Measurements from ENCODE around the gene CD3E. TPM values are rescaled to one million over a fixed set of nuclear protein-coding genes. Genes with fewer than 3 reads are reported as not detected.

CD3E gene
- total and polyA plus RNA-seq, 9 of the 15 experiments (the other 6 are each of a cell fraction or from before 2014, with no cell fraction given): 0.07 to 0.62 (median 0.19) TPM; not detected in 5

GRCh38 chr11:118294053-118294452, 10.5 kb upstream of the CD3E start:
- no peaks in the 10 kb centered on the region for H4K20me1 ChIP-seq (replicated peaks; ENCODE audit: control insufficient read depth, insufficient read depth, low read length)
- ChIA-PET POLR2A (no interaction called here), CTCF (ENCODE audit: low intra/inter-chr PET ratio) (no interaction called here)
- 0 out of 5 replicates have a peak, but pooled peaks cover 2 to 5% of the 10 kb centered on the region in 2 experiments for H3K27me3 ChIP-seq (ENCODE audit: control insufficient read depth in 2 of 2, insufficient read depth in 2 of 2, low read length in 2 of 2)
- WGBS (ENCODE audit: insufficient coverage, low coverage, missing lambda C conversion rate): 0% methylated on average over 2 of the region's 2 CpGs
- TF ChIP-seq ZFP36 (IDR thresholded peaks at IDR 0.05; ENCODE audit: low read depth, low read length, partially characterized antibody) (peak; percentile 70), MYNN (IDR thresholded peaks at IDR 0.05) (no peak), MYNN (CRISPR knock-in tag; IDR thresholded peaks at IDR 0.05) (no peak), RBM25 (IDR thresholded peaks at IDR 0.05; ENCODE audit: low read depth, low read length, severe bottlenecking) (peak; percentile 74), ZNF384 (IDR thresholded peaks at IDR 0.05; ENCODE audit: low read depth, low read length) (no peak)
- no peaks in the 10 kb centered on the region for H3K9me3 ChIP-seq (replicated peaks; ENCODE audit: control insufficient read depth, insufficient read depth, low read depth, low read length)
- in situ Hi-C loops (cut with MboI) (no loop called here), intact Hi-C loops (cut with micrococcal nuclease) (no loop called here)
- H3K9me1 ChIP-seq (ENCODE audit: control insufficient read depth, insufficient read depth, low read length): no peaks in the 10 kb centered on the region
- H3K36me3 ChIP-seq (ENCODE audit: control insufficient read depth, insufficient read depth, low read length): no peaks in the 10 kb centered on the region
- no peak overlapping the region for H3K4me2 ChIP-seq (ENCODE audit: insufficient read depth, low read length)
- no peak overlapping the region for H3K27ac ChIP-seq (ENCODE audit: extremely low read depth, low read depth, low read length)
- H3K4me3 ChIP-seq: no peak overlapping the region
- BruUV-seq (replicated peaks): no TSS peak
- no peaks in the 10 kb centered on the region; a peak in 1 of 5 replicates for H3K4me1 ChIP-seq (replicated peaks in 1 of 2; ENCODE audit: control insufficient read depth in 2 of 2, insufficient read depth in 2 of 2, low read length in 2 of 2)
- DNase-seq (ENCODE audit: extremely low read depth in 1 of 4, low spot score in 3 of 4) (no peak), ATAC-seq (no peak), FAIRE-seq (no peak)
- H2AFZ ChIP-seq (ENCODE audit: low read depth, low read length): no peak overlapping the region
- H3K9ac ChIP-seq (ENCODE audit: insufficient read depth in 1 of 2, low read depth in 2 of 2, low read length in 2 of 2): no peak overlapping the region
- no peaks in the 10 kb centered on the region for H3K79me2 ChIP-seq (ENCODE audit: control insufficient read depth, insufficient read depth, low read length)

- Histone ChIP-seq H3K27ac (ENCODE audit: extremely low read depth, low read depth, low read length) (no peak overlapping the region), H3K4me1 (replicated peaks in 1 of 2; ENCODE audit: control insufficient read depth in 2 of 2, insufficient read depth in 2 of 2, low read length in 2 of 2) (no peaks in the 10 kb centered on the region; a peak in 1 of 5 replicates), H3K9ac (ENCODE audit: insufficient read depth in 1 of 2, low read depth in 2 of 2, low read length in 2 of 2) (no peak overlapping the region), H3K27me3 (ENCODE audit: control insufficient read depth in 2 of 2, insufficient read depth in 2 of 2, low read length in 2 of 2) (peaks cover 2 to 10% of the 10 kb centered on the region in 2 experiments; a peak in 2 of 5 replicates), H3K36me3 (ENCODE audit: control insufficient read depth, insufficient read depth, low read length) (no peaks in the 10 kb centered on the region), H3K9me1 (ENCODE audit: control insufficient read depth, insufficient read depth, low read length) (no peaks in the 10 kb centered on the region), H3K4me3 (no peak overlapping the region), H3K79me2 (ENCODE audit: control insufficient read depth, insufficient read depth, low read length) (no peaks in the 10 kb centered on the region), H4K20me1 (replicated peaks; ENCODE audit: control insufficient read depth, insufficient read depth, low read length) (no peaks in the 10 kb centered on the region), H3K9me3 (replicated peaks; ENCODE audit: control insufficient read depth, insufficient read depth, low read depth, low read length) (no peaks in the 10 kb centered on the region), H2AFZ (ENCODE audit: low read depth, low read length) (no peak overlapping the region), H3K4me2 (ENCODE audit: insufficient read depth, low read length) (no peak overlapping the region)
- 47% methylated on average over 5 of the region's 5 CpGs for WGBS (ENCODE audit: insufficient coverage, low coverage, missing lambda C conversion rate)
- ATAC-seq (no peak), FAIRE-seq (no peak), DNase-seq (ENCODE audit: extremely low read depth in 1 of 4, low spot score in 3 of 4) (no peak)
- BruUV-seq (replicated peaks): no TSS peak
- TF ChIP-seq L3MBTL2 (IDR thresholded peaks at IDR 0.05) (no peak), HDAC1 (IDR thresholded peaks at IDR 0.05) (no peak), ZNF174 (CRISPR knock-in tag; IDR thresholded peaks at IDR 0.05) (no peak), ZFP1 (CRISPR knock-in tag; IDR thresholded peaks at IDR 0.05) (no peak), ZNF175 (CRISPR knock-in tag; IDR thresholded peaks at IDR 0.05; ENCODE audit: low read depth) (no peak), SOX6 (IDR thresholded peaks at IDR 0.05) (no peak), SMAD3 (CRISPR knock-in tag; conservative IDR thresholded peaks at IDR 0.05) (no peak), NUFIP1 (IDR thresholded peaks at IDR 0.05; ENCODE audit: partially characterized antibody) (no peak)
- CTCF ChIA-PET (ENCODE audit: low intra/inter-chr PET ratio): interaction anchor here (1.7 to 2.2 kb wide), 2 partner anchors 58 to 193 kb away, joined by 4 to 17 read pairs; no protein-coding TSS in a partner anchor
- in situ Hi-C loops (cut with MboI) (loop anchor here (5.0 kb wide), 1 partner anchor 98 kb away; no protein-coding TSS in a partner anchor), intact Hi-C loops (cut with micrococcal nuclease) (loop anchor here (1.0 to 5.0 kb wide), 3 partner anchors 58 to 272 kb away; partner anchors contain the start of gene IFT46)
- POLR2A ChIA-PET: no interaction called here
Measured at GRCh38 chr11:118295199-118295598, 9.3 kb upstream of the CD3E start.

Measured in K562 (cell line).